ENCODE measurements around the gene RGS5.

The RGS5 gene

GRCh38 chr1:163155606-163156005 is 47.1 kb downstream of the RGS5 start:
- 62 to 64% methylated on average over 5 of the region's 5 CpGs for WGBS, 2 experiments
- Histone ChIP-seq H3K4me1 (ENCODE audit: control insufficient read depth, insufficient read depth, low read length) (no peaks in the 10 kb centered on the region), H3K36me3 (ENCODE audit: control insufficient read depth, insufficient read depth, low read length) (no peaks in the 10 kb centered on the region), H3K9me3 (ENCODE audit: control insufficient read depth, low read length) (no peaks in the 10 kb centered on the region), H3K27me3 (ENCODE audit: control insufficient read depth, insufficient read depth, low read length, poor library complexity, severe bottlenecking) (no peaks in the 10 kb centered on the region), H3K4me3 (ENCODE audit: insufficient read depth, low read depth, low read length) (no peak overlapping the region), H3K27ac (ENCODE audit: insufficient read depth, low read depth, low read length, poor library complexity, severe bottlenecking) (no peak overlapping the region)

- H3K4me3 ChIP-seq (ENCODE audit: insufficient read depth, low read depth, low read length), result no peak overlapping the region
- H3K36me3 ChIP-seq (ENCODE audit: control insufficient read depth, insufficient read depth, low read length), result no peaks in the 10 kb centered on the region
- 90 to 91% methylated on average over 2 of the region's 2 CpGs for WGBS, 2 experiments
- H3K4me1 ChIP-seq (ENCODE audit: control insufficient read depth, insufficient read depth, low read length), result no peaks in the 10 kb centered on the region
- H3K27me3 ChIP-seq (ENCODE audit: control insufficient read depth, insufficient read depth, low read length, poor library complexity, severe bottlenecking), result no peaks in the 10 kb centered on the region
- no peaks in the 10 kb centered on the region for H3K9me3 ChIP-seq (ENCODE audit: control insufficient read depth, low read length)
- no peak overlapping the region for H3K27ac ChIP-seq (ENCODE audit: insufficient read depth, low read depth, low read length, poor library complexity, severe bottlenecking)
Measured at GRCh38 chr1:163148911-163149310, 53.8 kb downstream of the RGS5 start.

- Histone ChIP-seq H3K27ac (ENCODE audit: insufficient read depth, low read depth, low read length, poor library complexity, severe bottlenecking) (no peak overlapping the region), H3K36me3 (ENCODE audit: control insufficient read depth, insufficient read depth, low read length) (no peaks in the 10 kb centered on the region), H3K9me3 (ENCODE audit: control insufficient read depth, low read length) (no peaks in the 10 kb centered on the region), H3K27me3 (ENCODE audit: control insufficient read depth, insufficient read depth, low read length, poor library complexity, severe bottlenecking) (no peaks in the 10 kb centered on the region), H3K4me1 (ENCODE audit: control insufficient read depth, insufficient read depth, low read length) (no peaks in the 10 kb centered on the region), H3K4me3 (ENCODE audit: insufficient read depth, low read depth, low read length) (no peak overlapping the region)
- WGBS, 2 experiments, result 94 to 95% methylated on average over 3 of the region's 3 CpGs
Measured at GRCh38 chr1:163147019-163147418, 55.7 kb downstream of the RGS5 start.

- Histone ChIP-seq H3K4me3 (ENCODE audit: insufficient read depth, low read depth, low read length) (no peak overlapping the region), H3K9me3 (ENCODE audit: control insufficient read depth, low read length) (no peaks in the 10 kb centered on the region), H3K36me3 (ENCODE audit: control insufficient read depth, insufficient read depth, low read length) (no peaks in the 10 kb centered on the region), H3K27ac (ENCODE audit: insufficient read depth, low read depth, low read length, poor library complexity, severe bottlenecking) (no peak overlapping the region), H3K4me1 (ENCODE audit: control insufficient read depth, insufficient read depth, low read length) (no peaks in the 10 kb centered on the region), H3K27me3 (ENCODE audit: control insufficient read depth, insufficient read depth, low read length, poor library complexity, severe bottlenecking) (no peaks in the 10 kb centered on the region)
- 100% methylated on average over 1 of the region's 1 CpG for WGBS, 2 experiments
Measured at GRCh38 chr1:163145435-163145834, 57.3 kb downstream of the RGS5 start.

- H3K9me3 ChIP-seq (ENCODE audit: control insufficient read depth, low read length), result no peaks in the 10 kb centered on the region
Measured at GRCh38 chr1:163144418-163144817, 58.3 kb downstream of the RGS5 start.

GRCh38 chr1:163142152-163142551 is 60.6 kb downstream of the RGS5 start:
- Histone ChIP-seq H3K4me1 (ENCODE audit: control insufficient read depth, insufficient read depth, low read length) (no peaks in the 10 kb centered on the region), H3K27me3 (ENCODE audit: control insufficient read depth, insufficient read depth, low read length, poor library complexity, severe bottlenecking) (no peaks in the 10 kb centered on the region), H3K27ac (ENCODE audit: insufficient read depth, low read depth, low read length, poor library complexity, severe bottlenecking) (no peak overlapping the region), H3K9me3 (ENCODE audit: control insufficient read depth, low read length) (no peaks in the 10 kb centered on the region), H3K36me3 (ENCODE audit: control insufficient read depth, insufficient read depth, low read length) (no peaks in the 10 kb centered on the region), H3K4me3 (ENCODE audit: insufficient read depth, low read depth, low read length) (no peak overlapping the region)
- 75 to 88% methylated on average over 1 to 2 of the region's 2 CpGs for WGBS, 2 experiments

More at GRCh38 chr1:163144418-163144817, 58.3 kb downstream of the RGS5 start:
- H3K4me3 ChIP-seq (ENCODE audit: insufficient read depth, low read depth, low read length), result no peak overlapping the region
- no peak overlapping the region for H3K27ac ChIP-seq (ENCODE audit: insufficient read depth, low read depth, low read length, poor library complexity, severe bottlenecking)
- no peaks in the 10 kb centered on the region for H3K4me1 ChIP-seq (ENCODE audit: control insufficient read depth, insufficient read depth, low read length)
- WGBS, 2 experiments, result 86 to 92% methylated on average over 2 to 3 of the region's 3 CpGs
- no peaks in the 10 kb centered on the region for H3K36me3 ChIP-seq (ENCODE audit: control insufficient read depth, insufficient read depth, low read length)
- no peaks in the 10 kb centered on the region for H3K27me3 ChIP-seq (ENCODE audit: control insufficient read depth, insufficient read depth, low read length, poor library complexity, severe bottlenecking)

GRCh38 chr1:163141556-163141955 is 61.2 kb downstream of the RGS5 start:
- no peaks in the 10 kb centered on the region for H3K4me1 ChIP-seq (ENCODE audit: control insufficient read depth, insufficient read depth, low read length)
- no peak overlapping the region for H3K27ac ChIP-seq (ENCODE audit: insufficient read depth, low read depth, low read length, poor library complexity, severe bottlenecking)
- WGBS, 2 experiments, result 97 to 100% methylated on average over 1 of the region's 1 CpG
- H3K4me3 ChIP-seq (ENCODE audit: insufficient read depth, low read depth, low read length), result no peak overlapping the region
- no peaks in the 10 kb centered on the region for H3K9me3 ChIP-seq (ENCODE audit: control insufficient read depth, low read length)
- H3K36me3 ChIP-seq (ENCODE audit: control insufficient read depth, insufficient read depth, low read length), result no peaks in the 10 kb centered on the region
- no peaks in the 10 kb centered on the region for H3K27me3 ChIP-seq (ENCODE audit: control insufficient read depth, insufficient read depth, low read length, poor library complexity, severe bottlenecking)

- H3K4me3 ChIP-seq (ENCODE audit: insufficient read depth, low read depth, low read length), result no peak overlapping the region
- H3K9me3 ChIP-seq (ENCODE audit: control insufficient read depth, low read length), result no peaks in the 10 kb centered on the region
- no peaks in the 10 kb centered on the region for H3K36me3 ChIP-seq (ENCODE audit: control insufficient read depth, insufficient read depth, low read length)
- no peak overlapping the region for H3K27ac ChIP-seq (ENCODE audit: insufficient read depth, low read depth, low read length, poor library complexity, severe bottlenecking)
- H3K4me1 ChIP-seq (ENCODE audit: control insufficient read depth, insufficient read depth, low read length), result no peaks in the 10 kb centered on the region
- no peaks in the 10 kb centered on the region for H3K27me3 ChIP-seq (ENCODE audit: control insufficient read depth, insufficient read depth, low read length, poor library complexity, severe bottlenecking)
- 97% methylated on average over 3 of the region's 3 CpGs for WGBS, 2 experiments
Measured at GRCh38 chr1:163137556-163138265, 65.0 kb downstream of the RGS5 start.

- no peak overlapping the region for H3K4me3 ChIP-seq (ENCODE audit: insufficient read depth, low read depth, low read length)
- no peak overlapping the region for H3K27ac ChIP-seq (ENCODE audit: insufficient read depth, low read depth, low read length, poor library complexity, severe bottlenecking)
- H3K9me3 ChIP-seq (ENCODE audit: control insufficient read depth, low read length), result no peaks in the 10 kb centered on the region
- 87 to 91% methylated on average over 2 of the region's 2 CpGs for WGBS, 2 experiments
- H3K4me1 ChIP-seq (ENCODE audit: control insufficient read depth, insufficient read depth, low read length), result no peaks in the 10 kb centered on the region
- H3K27me3 ChIP-seq (ENCODE audit: control insufficient read depth, insufficient read depth, low read length, poor library complexity, severe bottlenecking), result no peaks in the 10 kb centered on the region
- H3K36me3 ChIP-seq (ENCODE audit: control insufficient read depth, insufficient read depth, low read length), result no peaks in the 10 kb centered on the region
Measured at GRCh38 chr1:163131981-163132380, 70.7 kb downstream of the RGS5 start.

GRCh38 chr1:163130225-163130856 is 72.4 kb downstream of the RGS5 start:
- H3K27me3 ChIP-seq (ENCODE audit: control insufficient read depth, insufficient read depth, low read length, poor library complexity, severe bottlenecking), result no peaks in the 10 kb centered on the region
- no peaks in the 10 kb centered on the region for H3K9me3 ChIP-seq (ENCODE audit: control insufficient read depth, low read length)
- 93% methylated on average over 1 of the region's 1 CpG; no CpG with 5 or more reads in 1 of the 2 experiments for WGBS, 2 experiments

More at GRCh38 chr1:163130225-163130856, 72.4 kb downstream of the RGS5 start:
- Histone ChIP-seq H3K27ac (ENCODE audit: insufficient read depth, low read depth, low read length, poor library complexity, severe bottlenecking) (no peak overlapping the region), H3K36me3 (ENCODE audit: control insufficient read depth, insufficient read depth, low read length) (no peaks in the 10 kb centered on the region), H3K4me3 (ENCODE audit: insufficient read depth, low read depth, low read length) (no peak overlapping the region), H3K4me1 (ENCODE audit: control insufficient read depth, insufficient read depth, low read length) (no peaks in the 10 kb centered on the region)
